ENCODE data around the gene NAPSA.
"Not testable (repeated sequence)": the region's sequence is repeated elsewhere in the genome, so short reads cannot be mapped to it uniquely, and the experiment has no call there.

NAPSA gene

GRCh38 chr19:50365434-50366306 is at the start of gene NAPSA:
NAPSA (minus strand) TSS chr19:50365639; CDS start chr19:50365621, 18 bp downstream.
- no peak for DNase-seq

GRCh38 chr19:50413531-50413930 is 48.1 kb upstream of the NAPSA start:
- DNase-seq: no peak

- no peak for DNase-seq
Observed at GRCh38 chr19:50413096-50413495, 47.7 kb upstream of the NAPSA start.

DNA sequence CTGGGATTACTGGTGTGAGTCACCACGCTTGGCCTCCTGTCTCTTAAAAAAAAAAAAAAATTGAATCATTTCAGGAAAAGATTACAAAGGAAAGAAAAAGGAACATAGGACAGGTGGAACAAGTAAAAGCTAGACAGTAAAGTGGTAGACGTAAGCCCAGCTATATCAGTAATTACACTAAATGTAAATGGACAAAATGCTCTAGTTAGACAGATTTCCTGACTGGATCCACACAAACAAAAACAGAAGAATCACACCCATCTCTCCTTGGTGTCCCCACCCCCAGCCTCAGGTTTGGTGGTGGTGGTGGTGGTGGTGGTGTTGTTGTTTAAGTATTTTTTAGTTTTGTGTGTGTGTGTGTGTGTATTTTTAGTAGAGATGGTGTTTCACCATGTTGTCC is 47.0 kb upstream of the NAPSA start:
- DNase-seq: no peak

DNA sequence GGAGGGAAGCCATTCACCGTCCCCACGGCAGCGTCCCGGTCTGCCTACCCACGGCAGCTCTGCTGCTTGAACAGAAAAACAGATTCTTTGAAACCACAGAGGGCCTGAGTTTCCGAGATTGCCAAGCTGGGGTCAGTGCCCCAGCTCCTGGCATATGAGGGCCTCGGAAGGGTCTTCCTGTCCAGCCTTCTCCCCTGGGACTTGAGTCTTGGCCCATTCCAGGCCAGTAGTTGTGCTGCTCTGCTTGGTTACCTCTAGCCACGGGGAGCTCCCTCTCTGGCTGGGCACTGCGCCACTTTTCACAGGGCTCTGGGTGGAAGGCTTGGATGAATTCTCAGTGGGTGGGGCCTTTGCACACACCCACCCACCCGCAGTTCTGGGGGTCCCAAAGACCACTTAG is 44.7 kb upstream of the NAPSA start:
- no peak for DNase-seq

DNA sequence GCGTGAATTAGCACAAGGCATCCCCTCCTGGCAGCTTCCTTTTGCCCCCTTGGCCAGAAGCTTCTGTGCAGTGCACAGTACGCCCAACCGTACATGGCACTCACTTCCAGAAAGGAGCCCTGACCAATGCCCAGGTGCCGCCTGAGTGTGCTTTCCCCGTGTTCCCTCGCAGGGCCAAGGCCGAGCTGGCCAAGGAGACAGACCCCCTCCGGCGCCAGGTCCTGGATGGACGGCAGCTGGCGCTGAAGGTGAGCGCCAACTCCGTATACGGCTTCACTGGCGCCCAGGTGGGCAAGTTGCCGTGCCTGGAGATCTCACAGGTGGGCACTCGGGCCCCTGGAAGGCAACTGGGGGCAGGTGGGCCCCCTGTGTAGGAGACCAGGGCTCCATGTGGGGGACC is 43.9 kb upstream of the NAPSA start:
- DNase-seq: no peak

DNA sequence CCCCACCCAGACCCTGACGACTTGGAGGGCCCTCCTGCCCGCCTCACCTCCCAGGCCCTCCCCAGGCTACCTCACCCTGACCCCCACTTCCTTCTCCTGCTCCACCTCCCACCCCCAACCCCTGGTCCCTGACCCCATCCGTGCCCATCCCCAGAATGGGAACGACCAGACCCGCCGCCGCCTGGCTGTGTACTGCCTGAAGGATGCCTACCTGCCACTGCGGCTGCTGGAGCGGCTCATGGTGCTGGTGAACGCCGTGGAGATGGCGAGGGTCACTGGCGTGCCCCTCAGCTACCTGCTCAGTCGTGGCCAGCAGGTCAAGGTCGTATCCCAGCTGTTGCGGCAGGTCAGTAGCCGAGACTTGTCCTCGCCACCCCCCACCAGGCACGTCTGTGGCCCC is 41.4 kb upstream of the NAPSA start:
- DNase-seq: no peak

DNA sequence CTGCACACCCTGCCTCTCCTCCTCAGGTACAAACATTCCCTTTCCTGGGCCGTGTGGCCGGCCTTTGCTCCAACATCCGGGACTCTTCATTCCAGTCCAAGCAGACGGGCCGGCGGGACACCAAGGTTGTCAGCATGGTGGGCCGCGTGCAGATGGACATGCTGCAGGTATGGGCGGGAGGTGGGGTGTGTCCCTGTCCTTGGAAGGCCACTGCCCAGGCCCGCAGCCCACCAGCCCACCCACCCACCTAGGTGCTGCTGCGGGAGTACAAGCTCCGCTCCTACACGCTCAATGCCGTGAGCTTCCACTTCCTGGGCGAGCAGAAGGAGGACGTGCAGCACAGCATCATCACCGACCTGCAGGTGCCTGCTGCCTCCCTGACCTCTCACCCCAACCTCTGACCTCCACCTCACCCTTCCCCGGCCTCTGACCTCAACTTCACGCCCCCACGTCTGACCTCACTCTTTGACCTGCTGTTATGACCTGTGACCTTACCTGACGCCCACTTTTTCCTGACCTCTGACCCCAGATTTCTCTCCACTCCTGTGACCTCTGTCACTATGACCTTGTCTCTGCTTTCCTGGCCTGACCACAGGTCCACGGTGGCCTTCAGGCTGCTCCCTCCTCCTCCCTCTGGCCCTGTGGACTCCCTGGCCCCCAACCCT is 40.8 kb upstream of the NAPSA start:
- DNase-seq: no peak

DNA sequence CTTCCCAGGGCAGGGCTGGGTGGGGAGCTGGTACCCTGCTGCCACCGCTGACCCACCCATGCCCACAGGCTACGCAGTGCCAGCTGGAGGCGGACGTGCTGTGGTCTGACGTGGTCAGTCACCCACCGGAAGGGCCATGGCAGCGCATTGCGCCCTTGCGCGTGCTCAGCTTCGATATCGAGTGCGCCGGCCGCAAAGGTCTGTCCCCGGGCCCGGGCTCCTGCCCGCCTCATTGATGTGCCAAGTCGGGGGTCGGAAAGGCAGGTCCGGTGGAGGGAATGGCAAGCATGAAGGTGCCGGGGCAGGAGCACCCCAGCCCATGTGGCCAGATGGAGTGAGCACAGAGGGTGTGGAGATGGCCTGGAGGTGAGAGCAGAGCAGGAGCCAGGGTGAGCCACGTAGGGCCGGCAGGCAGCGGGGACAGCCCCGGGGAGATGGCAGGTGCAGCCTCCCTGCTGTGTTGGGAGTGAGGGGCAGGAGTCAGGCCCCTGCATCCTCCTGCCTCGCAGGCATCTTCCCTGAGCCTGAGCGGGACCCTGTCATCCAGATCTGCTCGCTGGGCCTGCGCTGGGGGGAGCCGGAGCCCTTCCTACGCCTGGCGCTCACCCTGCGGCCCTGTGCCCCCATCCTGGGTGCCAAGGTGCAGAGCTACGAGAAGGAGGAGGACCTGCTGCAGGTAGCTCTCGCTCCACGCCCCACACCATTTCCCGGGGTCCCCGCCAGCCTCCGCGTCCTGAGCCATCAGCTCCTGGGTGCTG is 37.3 kb upstream of the NAPSA start:
- no peak for DNase-seq

- no peak for DNase-seq
Observed at GRCh38 chr19:50401605-50402450, 36.4 kb upstream of the NAPSA start.

- DNase-seq: no peak
Observed at GRCh38 chr19:50399368-50399745, 33.9 kb upstream of the NAPSA start.

GRCh38 chr19:50398675-50399367 is 33.4 kb upstream of the NAPSA start:
- DNase-seq: no peak

DNA sequence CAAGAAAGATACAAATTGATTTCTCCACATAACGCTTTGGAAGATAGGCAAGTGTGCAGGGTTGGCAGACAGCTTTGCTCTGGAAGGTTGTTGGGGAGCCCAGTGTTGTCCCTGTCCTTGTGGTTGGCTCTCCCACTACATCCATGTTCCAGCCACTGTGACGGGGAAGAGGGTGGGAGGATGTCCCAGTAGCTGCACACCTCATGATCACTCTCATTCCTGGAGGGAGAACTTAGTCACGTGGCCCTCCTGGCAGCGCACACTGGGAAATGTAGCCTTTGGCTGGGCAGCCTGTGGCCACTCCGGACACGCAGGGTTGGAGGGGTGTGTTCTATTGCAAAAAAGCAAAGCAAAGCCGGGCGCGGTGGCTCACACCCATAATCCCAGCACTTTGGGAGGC is 28.6 kb upstream of the NAPSA start:
- DNase-seq: no peak

DNA sequence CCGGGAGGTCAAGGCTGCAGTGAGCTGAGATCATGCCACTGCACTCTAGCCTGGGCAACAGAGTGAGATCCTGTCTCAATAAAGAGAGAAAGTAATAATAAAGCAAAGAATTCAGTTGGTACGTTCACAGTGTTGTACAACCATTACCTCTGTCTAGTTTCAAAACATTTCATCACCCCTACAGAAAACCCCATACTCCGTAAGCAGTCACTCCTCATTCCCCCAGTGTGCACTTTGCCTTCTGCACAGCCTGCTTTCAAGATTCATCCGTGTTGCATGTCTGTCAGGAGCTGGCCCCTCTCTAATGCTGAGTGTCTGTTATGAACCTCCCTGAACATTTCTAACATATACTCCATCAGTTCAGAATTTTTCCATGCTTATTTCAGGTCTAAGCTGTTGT is 28.1 kb upstream of the NAPSA start:
- DNase-seq: no peak

DNA sequence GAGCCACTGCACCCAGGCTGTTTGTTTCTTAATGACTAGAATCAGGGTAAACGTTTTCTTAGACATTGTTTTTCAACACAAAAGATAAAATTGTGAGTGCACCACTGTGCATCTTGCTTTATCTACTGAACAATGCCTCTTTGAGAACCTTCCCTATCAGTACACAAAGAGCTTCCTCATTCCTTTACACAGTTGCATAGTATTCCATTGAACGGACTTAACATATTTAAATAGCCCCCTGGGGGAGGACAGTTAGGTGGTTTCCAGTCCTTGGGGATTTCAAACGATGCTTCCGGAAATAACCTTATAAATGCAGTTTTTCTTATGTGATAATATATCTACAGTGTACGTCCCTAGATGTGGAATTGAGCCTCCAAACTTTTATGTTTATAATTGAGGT is 27.3 kb upstream of the NAPSA start:
- DNase-seq: no peak

DNA sequence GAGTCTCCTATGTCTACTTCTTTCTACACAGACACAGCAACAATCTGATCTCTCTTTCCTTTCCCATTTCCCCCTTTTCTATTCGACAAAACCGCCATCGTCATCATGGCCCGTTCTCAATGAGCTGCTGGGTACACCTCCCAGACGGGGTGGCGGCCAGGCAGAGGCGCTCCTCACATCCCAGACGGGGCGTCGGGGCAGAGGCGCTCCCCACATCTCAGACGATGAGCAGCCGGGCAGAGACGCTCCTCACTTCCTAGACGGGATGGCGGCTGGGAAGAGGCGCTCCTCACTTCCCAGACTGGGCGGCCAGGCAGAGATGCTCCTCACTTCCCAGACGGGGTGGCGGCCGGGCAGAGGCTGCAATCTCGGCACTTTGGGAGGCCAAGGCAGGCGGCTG is 25.5 kb upstream of the NAPSA start:
- DNase-seq: not testable (repeated sequence)

DNA sequence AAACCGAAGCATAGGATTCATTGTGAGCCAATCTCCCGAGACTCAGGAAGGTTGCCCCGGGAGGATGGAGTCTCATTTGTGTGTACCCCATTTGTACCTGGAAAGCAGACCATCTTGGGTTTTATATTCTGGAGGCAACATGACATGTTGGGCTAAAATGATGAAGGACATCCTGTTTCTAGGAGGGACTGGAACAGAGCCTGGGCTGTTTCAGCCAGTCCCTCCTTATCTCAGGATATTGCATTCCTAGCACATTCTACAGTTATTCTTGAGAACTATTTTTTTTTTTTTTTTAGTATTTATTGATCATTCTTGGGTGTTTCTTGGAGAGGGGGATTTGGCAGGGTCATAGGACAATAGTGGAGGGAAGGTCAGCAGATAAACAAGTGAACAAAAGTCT is 24.9 kb upstream of the NAPSA start:
- DNase-seq: not testable (repeated sequence)

GRCh38 chr19:50387868-50388245 is 22.4 kb upstream of the NAPSA start:
- no peak for DNase-seq

GRCh38 chr19:50387176-50387867 is 21.9 kb upstream of the NAPSA start:
- no peak for DNase-seq

DNA sequence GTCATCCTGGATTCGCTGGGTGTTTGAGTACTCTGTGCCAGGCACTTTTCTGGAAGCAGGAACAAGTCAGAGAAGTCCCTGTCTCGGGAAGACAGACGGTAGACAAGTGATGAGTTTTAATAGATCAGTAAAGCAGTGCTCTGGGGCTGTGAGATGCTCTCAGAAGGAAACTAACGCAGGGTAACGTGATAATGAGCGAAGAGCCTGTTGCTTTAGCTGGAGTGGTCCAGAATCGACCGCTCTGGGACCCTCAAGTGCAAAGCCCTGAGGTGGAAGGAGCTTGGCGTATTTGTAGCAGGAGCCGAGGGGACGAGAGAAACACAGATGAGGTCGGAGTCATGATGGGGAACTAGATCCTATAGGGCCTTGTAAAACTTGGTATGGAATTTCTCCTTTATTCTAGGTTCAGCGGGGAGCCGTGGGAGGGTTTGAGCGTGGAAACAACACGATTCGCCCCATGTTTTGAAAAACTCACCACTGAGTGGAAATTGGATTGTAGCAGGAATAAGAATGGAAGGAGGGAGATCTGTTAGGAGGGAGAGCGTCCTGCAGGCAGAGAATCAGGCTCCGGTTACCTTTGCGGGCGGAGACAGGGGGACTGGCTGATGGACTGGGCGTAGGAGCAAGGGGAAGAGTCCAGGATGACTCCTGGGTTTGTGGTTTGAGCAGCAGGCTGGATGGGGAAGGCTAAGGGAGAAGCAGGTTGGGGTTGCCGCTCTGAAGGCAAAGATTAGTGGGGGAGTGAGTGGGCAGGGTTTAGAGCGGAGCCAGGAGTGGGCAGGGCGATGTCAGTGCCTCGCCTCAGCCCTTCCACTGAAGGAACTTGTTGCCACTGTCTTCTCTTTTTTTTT is 19.5 kb upstream of the NAPSA start:
- DNase-seq: no peak

Measured in NCI-H146 (cell line).